NCI-H187 (cell line): Measurements from ENCODE around the gene THRB.

Experiments
- DNase-seq, 2 experiments: peaks; one replicate each; lab custom pipeline; 2025; lab: John Stamatoyannopoulos, UW

THRB gene

GRCh38 chr3:24374801-24375200 lies 119.8 kb downstream of the THRB start:
- DNase-seq, result no peak

- no peak for DNase-seq
Measured at GRCh38 chr3:24373198-24373959, 121.3 kb downstream of the THRB start.

- no peak for DNase-seq
Measured at GRCh38 chr3:24372559-24373197, 122.0 kb downstream of the THRB start.

- DNase-seq, result no peak
Measured at GRCh38 chr3:24370352-24371090, 124.1 kb downstream of the THRB start.

GRCh38 chr3:24368605-24369004 lies 126.0 kb downstream of the THRB start:
- DNase-seq, result no peak

- DNase-seq, result no peak
Measured at GRCh38 chr3:24367664-24368264, 126.9 kb downstream of the THRB start.

- DNase-seq, result no peak
Measured at GRCh38 chr3:24367216-24367615, 127.4 kb downstream of the THRB start.

GRCh38 chr3:24365168-24365567 lies 129.5 kb downstream of the THRB start:
- no peak for DNase-seq

GRCh38 chr3:24364359-24364758 lies 130.3 kb downstream of the THRB start:
- DNase-seq, result no peak

- no peak for DNase-seq
Measured at GRCh38 chr3:24363242-24363641, 131.4 kb downstream of the THRB start.

GRCh38 chr3:24361623-24362022 lies 133.0 kb downstream of the THRB start:
- no peak for DNase-seq

- no peak for DNase-seq
Measured at GRCh38 chr3:24360957-24361356, 133.7 kb downstream of the THRB start.

- no peak for DNase-seq
Measured at GRCh38 chr3:24359645-24360462, 134.8 kb downstream of the THRB start.

- no peak for DNase-seq
Measured at GRCh38 chr3:24359102-24359501, 135.5 kb downstream of the THRB start.

- no peak for DNase-seq
Measured at GRCh38 chr3:24357635-24358034, 137.0 kb downstream of the THRB start.

GRCh38 chr3:24355806-24356205 lies 138.8 kb downstream of the THRB start:
- DNase-seq, result no peak

- DNase-seq, result no peak
Measured at GRCh38 chr3:24354230-24354629, 140.4 kb downstream of the THRB start.

GRCh38 chr3:24352893-24353553 lies 141.6 kb downstream of the THRB start:
- DNase-seq, result no peak

GRCh38 chr3:24351779-24352469 lies 142.7 kb downstream of the THRB start:
- no peak for DNase-seq

- no peak for DNase-seq
Measured at GRCh38 chr3:24349367-24350019, 145.2 kb downstream of the THRB start.
